Breast epithelium (tissue), 4 donors: Measurements from ENCODE around the gene C17orf113. TPM values are rescaled to one million over a fixed set of nuclear protein-coding genes. Genes with fewer than 3 reads are reported as not detected.

Source experiments
- DNase-seq, 2 donors: peaks; one replicate each; pipeline ENCODE4 v3.0.0-alpha.2; 2019; ENCODE audit warnings: low spot score in 2 of 2
- H3K27ac ChIP-seq, 2 donors: fragments of 200-600 bp; sonication (generic) in 1 of 2; one replicate each; pipeline ENCODE4 v1.5.1; 2016 to 2019; ENCODE audit warnings: mild to moderate bottlenecking in 1 of 2
- H3K27me3 ChIP-seq, 2 donors: fragments of 200-600 bp; sonication (generic) in 1 of 2; one replicate each; pipeline versions ENCODE4 v1.5.1 to v1.6.0; 2017 to 2019; ENCODE audit warnings: control low read depth in 1 of 2, mild to moderate bottlenecking in 1 of 2
- H3K36me3 ChIP-seq: fragments of 200-600 bp; one replicate; pipeline ENCODE4 v1.5.1; 2019
- H3K4me1 ChIP-seq, 2 donors: fragments of 200-600 bp; sonication (generic); one replicate each; pipeline ENCODE4 v1.5.1; 2016 to 2019; ENCODE audit warnings: control low read depth in 1 of 2
- H3K4me3 ChIP-seq, 3 donors: fragments of 200-600 bp; sonication (generic); 1 replicate in 2 of 3; 2 replicates in 1 of 3; pipeline ENCODE4 v1.5.1; 2016 to 2019; ENCODE audit warnings: mild to moderate bottlenecking in 3 of 3, moderate library complexity in 2 of 3
- H3K9me3 ChIP-seq, 2 donors: fragments of 200-600 bp; sonication (generic) in 1 of 2; one replicate each; pipeline ENCODE4 v1.5.1; 2016 to 2019; ENCODE audit warnings: control low read depth in 1 of 2
- POLR2A ChIP-seq: fragments of 450-650 bp; IDR thresholded peaks from one replicate; pipeline ENCODE4 v1.6.1; 2016; ENCODE audit warnings: antibody characterized with exemption, mild to moderate bottlenecking, moderate library complexity
- POLR2AphosphoS5 ChIP-seq, 3 donors: sonication (generic); formaldehyde crosslinking; IDR thresholded peaks; one replicate each; pipeline ENCODE4 v1.6.1; 2017; ENCODE audit warnings: antibody characterized with exemption in 3 of 3
- intact Hi-C: fragments of 100-400 bp; cut with DNase I; formaldehyde crosslinking; loops from one replicate; pipeline ENCODE4 v1.15.1; 2023; ENCODE audit warnings: low total_unique reads
- total RNA-seq, 3 donors: library from RNA; depleted of rRNA; stranded (reverse); fragments of >200 nt; gene quantifications; one replicate each; pipeline ENCODE4 v1.1.0, GENCODE V29; 2016
- TF ChIP-seq, protein P1 (sequence below), 3 donors: fragments of 450-650 bp; IDR thresholded peaks; one replicate each; pipeline ENCODE4 v1.5.1; 2016 to 2017; ENCODE audit warnings: antibody characterized with exemption in 3 of 3, mild to moderate bottlenecking in 3 of 3, moderate library complexity in 3 of 3

C17orf113 gene
- total RNA-seq, 3 donors from 2014 or later: 1.3 to 4.0 (median 2.3) TPM

DNA sequence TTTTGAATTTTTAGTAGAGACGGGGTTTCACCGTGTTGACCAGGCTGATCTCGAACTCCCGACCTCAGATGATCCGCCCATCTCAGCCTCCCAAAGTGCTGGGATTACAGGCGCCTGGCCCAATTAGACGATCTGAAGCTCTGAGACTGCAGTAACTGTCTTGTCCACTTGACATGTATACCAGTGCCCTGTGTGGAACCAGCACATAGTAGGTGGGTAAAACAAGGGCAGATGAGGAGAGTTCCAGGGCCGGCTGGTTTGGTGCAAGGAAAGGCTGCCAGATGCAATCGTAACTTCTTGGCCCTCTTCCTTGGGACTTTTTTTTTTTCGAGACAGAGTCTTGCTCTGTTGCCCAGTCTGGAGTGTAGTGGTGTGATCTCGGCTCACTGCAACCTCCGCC is 3.1 kb downstream of the C17orf113 start:
- H3K9me3 ChIP-seq: no peaks in the 10 kb centered on the region
- H3K27me3 ChIP-seq: no peaks in the 10 kb centered on the region
- no peak overlapping the region for H3K27ac ChIP-seq
- intact Hi-C loops: no loop called here
- no peak for DNase-seq
- no peaks in the 10 kb centered on the region for H3K4me1 ChIP-seq
- no peak for TF ChIP-seq POLR2AphosphoS5 (IDR thresholded peaks at IDR 0.05)
- no peaks in the 10 kb centered on the region for H3K36me3 ChIP-seq
- no peak overlapping the region for H3K4me3 ChIP-seq

DNA sequence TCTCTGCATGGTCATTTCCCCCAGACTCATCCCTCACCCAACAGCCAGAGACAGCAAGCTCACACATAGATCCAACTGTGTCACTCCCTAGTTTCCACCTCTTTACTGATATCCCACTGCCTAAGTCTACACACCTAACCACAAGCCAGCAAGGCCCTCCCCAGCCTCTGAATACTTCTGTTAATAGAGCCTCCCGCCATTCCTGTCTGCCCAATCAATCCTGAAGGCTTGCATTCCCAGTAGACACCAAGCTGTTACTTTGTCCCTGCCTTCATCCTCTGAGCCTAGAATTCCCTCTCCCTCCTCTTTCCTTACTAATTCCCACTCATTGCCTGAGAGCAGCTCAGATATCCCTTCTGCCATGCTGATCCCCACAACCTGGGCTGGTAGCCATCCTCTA is 4.7 kb downstream of the C17orf113 start:
- Histone ChIP-seq H3K4me3 (no peak overlapping the region), H3K27me3 (no peaks in the 10 kb centered on the region), H3K36me3 (no peaks in the 10 kb centered on the region), H3K27ac (no peak overlapping the region), H3K4me1 (no peaks in the 10 kb centered on the region), H3K9me3 (no peaks in the 10 kb centered on the region)
- TF ChIP-seq POLR2A (no peak), POLR2AphosphoS5 (IDR thresholded peaks at IDR 0.05) (no peak)
- TF ChIP-seq, protein P1, sequence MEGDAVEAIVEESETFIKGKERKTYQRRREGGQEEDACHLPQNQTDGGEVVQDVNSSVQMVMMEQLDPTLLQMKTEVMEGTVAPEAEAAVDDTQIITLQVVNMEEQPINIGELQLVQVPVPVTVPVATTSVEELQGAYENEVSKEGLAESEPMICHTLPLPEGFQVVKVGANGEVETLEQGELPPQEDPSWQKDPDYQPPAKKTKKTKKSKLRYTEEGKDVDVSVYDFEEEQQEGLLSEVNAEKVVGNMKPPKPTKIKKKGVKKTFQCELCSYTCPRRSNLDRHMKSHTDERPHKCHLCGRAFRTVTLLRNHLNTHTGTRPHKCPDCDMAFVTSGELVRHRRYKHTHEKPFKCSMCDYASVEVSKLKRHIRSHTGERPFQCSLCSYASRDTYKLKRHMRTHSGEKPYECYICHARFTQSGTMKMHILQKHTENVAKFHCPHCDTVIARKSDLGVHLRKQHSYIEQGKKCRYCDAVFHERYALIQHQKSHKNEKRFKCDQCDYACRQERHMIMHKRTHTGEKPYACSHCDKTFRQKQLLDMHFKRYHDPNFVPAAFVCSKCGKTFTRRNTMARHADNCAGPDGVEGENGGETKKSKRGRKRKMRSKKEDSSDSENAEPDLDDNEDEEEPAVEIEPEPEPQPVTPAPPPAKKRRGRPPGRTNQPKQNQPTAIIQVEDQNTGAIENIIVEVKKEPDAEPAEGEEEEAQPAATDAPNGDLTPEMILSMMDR (IDR thresholded peaks at IDR 0.05): no peak
- intact Hi-C loops: no loop called here
- no peak for DNase-seq

DNA sequence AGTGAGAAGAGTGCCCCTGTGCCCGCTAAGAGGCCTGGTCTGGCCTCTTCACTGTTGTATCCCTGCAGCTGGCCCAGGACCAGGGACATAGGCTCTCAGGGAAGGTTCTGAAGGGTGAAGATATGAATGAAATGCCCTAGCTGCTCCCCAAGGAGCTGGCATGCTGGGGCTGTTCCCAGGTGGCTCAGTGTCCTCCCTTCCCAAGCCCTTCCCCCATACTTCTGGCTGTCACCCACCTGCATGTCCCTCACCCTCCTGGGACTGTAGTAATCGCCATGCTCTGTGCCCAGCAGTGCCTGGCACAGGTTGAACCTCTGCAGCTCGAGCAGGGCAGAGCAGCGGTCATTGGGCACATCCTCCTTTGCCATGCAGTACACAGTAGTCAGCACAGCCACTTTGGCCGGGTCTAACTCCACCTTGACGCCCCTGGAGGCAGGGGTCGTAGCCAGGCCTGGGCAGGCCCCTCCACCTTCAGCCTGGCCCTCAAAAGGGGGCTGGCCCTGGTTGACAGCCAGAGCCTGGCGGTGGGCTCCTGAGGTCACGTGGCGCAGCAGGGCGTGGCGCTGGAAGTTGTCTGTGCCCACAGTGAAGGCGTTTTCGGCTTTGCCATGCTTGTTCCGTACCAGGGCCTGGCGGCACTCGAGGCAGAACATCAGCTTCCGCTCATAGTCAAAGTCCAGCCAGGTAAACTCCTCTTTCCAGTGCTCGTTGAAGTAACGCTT is 7.6 kb downstream of the C17orf113 start:
- no peak for TF ChIP-seq POLR2AphosphoS5 (IDR thresholded peaks at IDR 0.05)
- TF ChIP-seq POLR2A: no peak
- TF ChIP-seq, protein P1 (IDR thresholded peaks at IDR 0.05): no peak
- H3K4me1 ChIP-seq: no peaks in the 10 kb centered on the region
- intact Hi-C loops: no loop called here
- no peak for DNase-seq
- H3K27ac ChIP-seq: no peak overlapping the region
- H3K36me3 ChIP-seq: no peaks in the 10 kb centered on the region
- no peaks in the 10 kb centered on the region for H3K27me3 ChIP-seq
- H3K9me3 ChIP-seq: no peaks in the 10 kb centered on the region
- H3K4me3 ChIP-seq: no peak overlapping the region

DNA sequence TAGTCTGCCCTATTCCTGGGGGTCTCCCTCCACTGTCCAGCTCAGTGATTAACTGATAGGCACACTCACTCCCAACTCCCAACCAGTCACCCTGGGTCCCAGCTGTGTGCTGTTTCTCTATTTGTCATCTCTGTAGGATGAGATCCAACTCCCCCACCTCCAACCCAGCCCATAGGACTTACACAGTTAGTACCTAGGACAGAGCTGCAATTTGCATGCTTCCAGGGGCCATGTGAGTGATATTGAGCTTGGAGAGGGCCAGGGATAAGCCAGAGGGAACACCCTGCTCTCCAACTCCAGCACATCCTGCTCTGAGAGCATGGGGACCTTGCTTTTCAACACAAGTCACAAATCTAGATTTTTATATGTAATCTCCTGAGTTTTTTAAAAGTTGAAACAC is 8.8 kb downstream of the C17orf113 start:
- TF ChIP-seq, protein P1 (IDR thresholded peaks at IDR 0.05): no peak
- TF ChIP-seq POLR2A (no peak), POLR2AphosphoS5 (IDR thresholded peaks at IDR 0.05) (no peak)
- intact Hi-C loops: no loop called here
- no peak for DNase-seq
- Histone ChIP-seq H3K27me3 (no peaks in the 10 kb centered on the region), H3K4me3 (no peak overlapping the region), H3K36me3 (no peaks in the 10 kb centered on the region), H3K27ac (no peak overlapping the region), H3K4me1 (no peaks in the 10 kb centered on the region), H3K9me3 (no peaks in the 10 kb centered on the region)

DNA sequence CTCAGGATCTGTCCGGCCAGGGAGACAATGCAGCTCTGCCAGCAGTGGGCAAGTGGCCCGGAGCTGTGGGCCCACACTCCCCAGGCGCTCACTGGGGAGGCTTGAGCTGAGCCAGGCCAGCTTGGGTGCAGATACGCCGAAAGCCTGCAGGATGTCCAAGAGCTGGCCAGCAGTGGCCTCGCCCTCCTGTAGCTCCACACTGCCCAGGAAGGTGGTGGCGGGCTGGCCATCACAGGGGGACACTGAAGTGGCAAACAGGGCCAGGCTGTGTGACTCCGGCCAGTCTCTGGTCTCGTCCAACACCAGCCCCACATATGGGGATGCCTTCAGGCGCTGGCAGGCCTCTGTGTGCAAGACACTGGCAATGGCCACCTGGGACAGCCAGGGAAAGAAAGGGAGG is 9.6 kb downstream of the C17orf113 start:
- no peak overlapping the region for H3K27ac ChIP-seq
- H3K4me3 ChIP-seq: no peak overlapping the region
- DNase-seq: no peak
- intact Hi-C loops: no loop called here
- TF ChIP-seq, protein P1 (IDR thresholded peaks at IDR 0.05): no peak
- TF ChIP-seq POLR2AphosphoS5 (IDR thresholded peaks at IDR 0.05): no peak
- no peak for TF ChIP-seq POLR2A
- no peaks in the 10 kb centered on the region for H3K4me1 ChIP-seq
- no peaks in the 10 kb centered on the region for H3K27me3 ChIP-seq
- no peaks in the 10 kb centered on the region for H3K9me3 ChIP-seq
- no peaks in the 10 kb centered on the region for H3K36me3 ChIP-seq
